Astrocyte of the spinal cord (primary cell): ENCODE results near the gene WWP2.

Source experiments
- DNase-seq: peaks from one replicate; pipeline ENCODE4 v3.0.0; 2011; ENCODE audit warnings: low read depth, low spot score
- H3K4me3 ChIP-seq: 2 replicates; pipeline ENCODE4 v1.5.1; 2011; ENCODE audit warnings: low read depth, mild to moderate bottlenecking, low read length, moderate library complexity
- CTCF ChIP-seq: IDR thresholded peaks from 2 replicates; pipeline ENCODE4 v1.5.1; 2012; ENCODE audit warnings: low read depth, mild to moderate bottlenecking, low read length, inconsistent platforms
- in situ Hi-C: cut with HindIII; loops from 2 replicates; pipeline ENCODE4 v1.10.0; 2017; ENCODE audit warnings: low sequenced_read_pairs

The WWP2 gene

GRCh38 chr16:69763599-69763942, 1.4 kb downstream of the WWP2 start:
- TF ChIP-seq CTCF: no peak
- in situ Hi-C loops: no loop called here
- DNase-seq: no peak
- H3K4me3 ChIP-seq: no peak overlapping the region

DNA sequence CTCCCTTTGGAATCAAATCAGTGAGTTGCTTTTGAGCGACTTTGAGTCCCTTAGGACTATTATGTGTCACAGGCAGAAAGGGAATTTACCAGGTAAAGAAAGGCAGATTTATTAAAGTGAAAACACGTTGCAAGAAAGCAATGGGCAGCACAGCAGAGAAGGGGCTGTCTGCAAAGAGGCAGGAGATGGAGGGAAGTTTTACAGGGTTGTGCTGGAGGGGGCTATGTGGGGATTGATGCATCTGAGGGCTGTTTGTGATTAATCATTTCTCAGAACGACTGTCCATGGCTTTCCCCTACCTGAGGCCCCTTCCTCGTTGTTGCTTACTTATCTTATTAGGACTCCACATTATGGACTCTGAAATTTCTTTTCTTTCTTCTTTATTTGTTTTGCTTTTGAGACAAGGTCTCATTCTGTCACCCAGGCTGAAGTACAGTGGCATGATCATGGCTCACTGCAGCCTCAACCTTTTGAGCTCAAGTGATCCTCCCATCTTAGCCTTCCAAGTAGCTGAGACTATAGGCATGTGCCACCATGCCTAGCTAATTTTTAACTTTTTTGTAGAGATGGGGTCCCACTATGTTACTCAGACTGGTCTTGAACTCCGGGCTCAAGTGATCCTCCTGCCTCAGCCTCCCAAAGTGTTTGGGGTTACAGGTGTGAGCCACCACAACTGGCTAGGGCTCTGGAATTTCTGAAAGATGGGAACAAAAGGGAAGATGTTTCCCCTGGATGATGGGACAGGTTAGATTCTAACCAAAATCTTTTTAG, 5.5 kb downstream of the WWP2 start:
- no peak for TF ChIP-seq CTCF
- DNase-seq: no peak
- no peak overlapping the region for H3K4me3 ChIP-seq
- in situ Hi-C loops: no loop called here

GRCh38 chr16:69768666-69769065, 6.5 kb downstream of the WWP2 start:
- in situ Hi-C loops: no loop called here
- no peak for TF ChIP-seq CTCF
- DNase-seq: no peak
- no peak overlapping the region for H3K4me3 ChIP-seq

DNA sequence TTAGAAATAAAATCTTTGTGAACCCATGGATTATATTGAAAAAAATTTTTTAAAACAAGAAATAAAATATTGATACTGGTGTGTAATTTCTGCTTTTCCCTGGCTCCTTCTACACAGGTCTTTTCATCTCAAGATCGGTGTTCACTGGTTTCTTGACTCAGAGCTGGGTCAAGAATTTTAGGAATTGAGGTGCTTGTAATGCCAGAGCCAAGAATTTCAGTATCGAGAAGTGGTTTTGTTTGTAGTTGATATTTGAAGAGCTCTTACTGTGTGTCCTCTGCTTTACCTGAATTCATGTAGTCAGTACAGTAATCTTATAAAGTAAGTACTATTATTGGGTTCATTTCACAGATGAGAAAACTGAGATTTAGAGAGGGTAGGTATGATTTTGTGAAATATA, 7.3 kb downstream of the WWP2 start:
- H3K4me3 ChIP-seq: no peak overlapping the region
- in situ Hi-C loops: no loop called here
- DNase-seq: no peak
- TF ChIP-seq CTCF: no peak

- DNase-seq: no peak
- in situ Hi-C loops: no loop called here
- TF ChIP-seq CTCF: no peak
- H3K4me3 ChIP-seq: no peak overlapping the region
Measured at GRCh38 chr16:69771651-69771967, 9.5 kb downstream of the WWP2 start.

DNA sequence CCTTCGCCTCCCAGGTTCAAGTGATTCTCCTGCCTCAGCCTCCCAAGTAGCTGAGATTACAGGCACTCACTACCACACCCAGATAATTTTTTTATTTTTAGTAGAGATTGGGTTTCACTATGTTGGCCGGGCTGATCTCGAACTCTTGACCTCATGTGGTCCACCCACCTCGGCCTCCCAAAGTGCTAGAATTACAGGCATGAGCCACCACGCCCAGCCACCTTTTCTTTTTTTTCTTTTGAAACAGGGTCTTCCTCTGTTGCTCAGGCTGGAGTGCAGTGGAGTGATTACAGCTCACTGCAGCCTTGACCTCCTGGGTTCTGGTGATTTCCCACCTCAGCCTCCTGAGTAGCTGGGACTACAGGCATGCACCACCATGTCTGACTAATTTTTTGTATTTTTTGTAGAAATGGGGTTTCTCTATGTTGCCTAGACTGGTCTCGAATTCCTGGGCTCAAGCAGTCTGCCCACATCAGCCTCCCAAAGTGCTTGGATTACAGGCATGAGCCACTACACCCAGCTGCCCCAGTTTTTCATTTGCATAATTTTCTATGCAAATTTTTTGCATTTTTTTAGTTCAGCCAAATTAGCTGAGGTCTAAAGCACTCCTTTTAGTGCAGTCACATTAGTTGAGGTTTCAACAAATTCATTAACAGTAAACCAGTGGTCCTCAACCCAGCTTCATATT, 11.3 kb downstream of the WWP2 start:
- DNase-seq: no peak
- no peak overlapping the region for H3K4me3 ChIP-seq
- no peak for TF ChIP-seq CTCF
- in situ Hi-C loops: no loop called here
